Neuron (in vitro differentiated cells): ENCODE measurements around the gene NOC4L.

Source experiments
- H2AFZ ChIP-seq: one replicate; pipeline ENCODE4 v1.6.1; 2013; ENCODE audit warnings: low read depth, mild to moderate bottlenecking, inconsistent platforms, low read length, moderate library complexity
- H3K27me3 ChIP-seq: one replicate; pipeline ENCODE4 v1.6.1; 2013; ENCODE audit warnings: low read length; ENCODE audit not compliant: insufficient read depth
- H3K36me3 ChIP-seq: one replicate; pipeline ENCODE4 v1.6.1; 2013; ENCODE audit warnings: low read length; ENCODE audit not compliant: insufficient read depth
- H3K4me1 ChIP-seq: one replicate; pipeline ENCODE4 v1.6.1; 2013; ENCODE audit warnings: low read length; ENCODE audit not compliant: insufficient read depth
- H3K4me3 ChIP-seq: 2 replicates; pipeline ENCODE4 v1.5.1; 2013; ENCODE audit warnings: mild to moderate bottlenecking, low read length, moderate library complexity
- H3K9me3 ChIP-seq: one replicate; pipeline ENCODE4 v1.6.1; 2013; ENCODE audit warnings: low read length

The NOC4L gene

DNA sequence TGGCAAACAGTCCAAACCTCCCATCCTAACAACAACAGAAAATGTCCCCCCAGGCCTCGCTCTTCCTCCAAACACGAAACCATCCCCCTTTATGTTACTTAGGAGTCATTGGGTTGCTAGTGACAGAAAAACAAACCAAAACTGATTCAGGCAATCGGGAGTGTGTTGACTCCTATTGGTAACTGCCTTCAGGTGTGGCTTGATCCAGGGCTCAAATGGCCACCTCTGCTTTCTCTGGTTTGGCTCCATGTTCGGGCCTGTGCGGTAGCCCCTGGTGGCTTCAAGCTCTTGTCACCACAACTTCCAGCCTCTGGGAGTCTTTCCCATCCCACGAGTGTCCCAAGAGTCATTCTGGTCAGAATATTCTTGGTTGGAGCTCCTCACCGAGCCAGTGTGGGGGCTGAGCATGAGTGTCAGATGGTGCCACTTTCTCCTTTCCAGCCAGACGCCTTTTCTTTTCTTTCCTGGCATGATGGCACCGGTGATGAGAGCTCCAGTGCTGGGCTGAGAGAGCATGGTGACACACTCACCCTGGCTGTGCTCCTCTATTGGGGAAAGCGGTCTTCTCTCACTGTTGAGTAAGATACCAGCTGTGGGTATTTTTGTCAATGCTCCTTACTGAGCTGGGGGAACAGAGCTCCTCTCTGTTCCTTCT is 38.6 kb downstream of the NOC4L start:
- H3K27me3 ChIP-seq = peaks cover 47% of the 10 kb centered on the region
- no peak overlapping the region for H2AFZ ChIP-seq
- no peaks in the 10 kb centered on the region for H3K36me3 ChIP-seq
- H3K4me3 ChIP-seq = no peak overlapping the region
- no peaks in the 10 kb centered on the region for H3K4me1 ChIP-seq
- H3K9me3 ChIP-seq = no peaks in the 10 kb centered on the region

DNA sequence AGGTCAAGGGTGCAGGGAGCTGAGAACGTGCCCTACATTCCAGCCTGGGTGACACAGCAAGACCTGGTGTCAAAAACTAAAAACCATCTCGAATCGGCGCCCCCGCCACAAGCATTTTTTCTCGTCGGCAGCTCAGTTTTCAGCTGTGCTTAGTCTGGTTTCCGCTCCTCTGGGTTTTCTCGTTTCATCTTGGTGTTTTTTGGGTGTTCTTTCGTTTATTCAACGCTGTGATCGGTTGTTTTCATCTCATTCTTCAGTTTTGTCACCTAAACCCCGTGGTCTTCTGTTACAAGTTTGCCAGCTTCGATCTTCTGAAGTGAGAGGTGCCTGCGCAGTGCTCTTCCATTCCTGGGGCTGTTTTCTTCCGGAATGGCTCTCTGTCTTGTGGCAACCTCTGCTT is 41.4 kb downstream of the NOC4L start:
- Histone ChIP-seq H3K4me1 (peaks cover 7% of the 10 kb centered on the region), H3K9me3 (no peaks in the 10 kb centered on the region), H2AFZ (no peak overlapping the region), H3K36me3 (no peaks in the 10 kb centered on the region), H3K4me3 (no peak overlapping the region), H3K27me3 (peaks cover 55% of the 10 kb centered on the region)

DNA sequence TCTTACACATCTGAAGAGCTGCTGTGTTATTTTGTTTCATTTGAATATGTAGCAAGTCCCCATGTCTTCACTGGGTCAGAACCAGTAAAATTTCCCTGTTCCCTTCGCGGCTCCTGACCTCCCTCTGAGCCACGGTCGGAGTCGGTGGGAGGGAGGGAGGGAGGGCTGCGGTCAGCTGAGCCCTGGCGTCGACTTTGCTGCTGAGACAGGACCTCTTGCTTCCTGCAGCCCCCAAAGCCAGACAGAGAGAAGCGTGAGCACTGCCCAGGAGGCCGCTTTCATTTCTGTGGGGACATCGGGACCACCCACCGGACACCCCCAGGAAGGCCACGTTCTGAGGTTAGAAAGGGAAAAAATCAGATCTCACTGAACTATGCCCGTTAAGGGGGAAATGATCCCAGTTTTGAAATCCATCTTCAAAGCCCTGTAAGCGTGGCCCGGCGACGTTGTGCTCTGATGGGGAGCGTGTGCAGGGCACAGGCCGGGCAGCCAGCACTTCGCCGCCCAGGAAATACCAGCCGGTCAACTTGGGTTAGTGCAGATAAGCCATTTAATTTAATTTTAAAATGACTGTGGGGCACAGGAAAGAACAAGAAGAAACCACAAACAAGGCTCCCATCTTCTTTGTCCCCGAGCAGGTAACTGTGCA is 42.1 kb downstream of the NOC4L start:
- no peaks in the 10 kb centered on the region for H3K36me3 ChIP-seq
- no peak overlapping the region for H3K4me3 ChIP-seq
- peaks cover 7% of the 10 kb centered on the region for H3K4me1 ChIP-seq
- no peak overlapping the region for H2AFZ ChIP-seq
- H3K27me3 ChIP-seq = peaks cover 58% of the 10 kb centered on the region
- no peaks in the 10 kb centered on the region for H3K9me3 ChIP-seq

DNA sequence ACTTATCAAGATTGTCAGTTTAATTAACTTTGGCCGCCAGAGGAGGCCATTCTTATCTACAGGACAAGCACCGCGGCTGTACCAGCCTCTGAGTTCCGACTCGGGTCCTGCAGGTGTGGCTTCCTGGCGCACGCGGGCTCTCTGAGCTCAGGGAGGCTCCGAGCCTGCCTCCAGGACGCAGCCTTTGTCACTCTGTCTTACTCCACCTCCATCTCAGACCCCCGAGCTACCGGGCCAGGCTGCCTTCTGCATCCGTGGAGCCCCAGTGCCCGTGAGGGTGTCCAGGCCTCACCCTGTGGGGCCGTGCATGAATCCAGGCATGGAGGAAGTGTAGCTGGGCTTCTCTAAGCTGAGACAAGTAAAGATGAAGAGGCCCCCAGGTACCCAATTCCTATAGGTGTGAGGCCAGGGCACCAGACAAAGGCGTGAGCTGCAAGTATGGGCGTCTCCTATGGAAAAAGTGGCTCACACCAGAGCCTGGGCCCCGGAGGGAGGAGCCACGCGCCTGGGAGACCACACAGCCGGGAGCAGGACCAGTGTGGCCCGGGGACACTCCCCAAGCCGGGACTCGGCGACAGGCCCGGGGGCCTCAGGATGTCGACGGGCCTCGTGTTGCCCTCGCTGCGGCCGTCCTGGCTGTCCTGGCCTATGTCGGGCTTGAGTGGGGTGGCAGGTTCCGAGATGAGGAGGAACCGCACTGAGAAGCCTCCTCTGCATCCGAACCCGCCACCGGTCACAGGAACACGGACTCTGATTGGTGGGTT is 42.8 kb downstream of the NOC4L start:
- Histone ChIP-seq H3K27me3 (peaks cover 64% of the 10 kb centered on the region), H3K9me3 (no peaks in the 10 kb centered on the region), H2AFZ (no peak overlapping the region), H3K4me1 (peaks cover 7% of the 10 kb centered on the region), H3K4me3 (no peak overlapping the region), H3K36me3 (no peaks in the 10 kb centered on the region)

DNA sequence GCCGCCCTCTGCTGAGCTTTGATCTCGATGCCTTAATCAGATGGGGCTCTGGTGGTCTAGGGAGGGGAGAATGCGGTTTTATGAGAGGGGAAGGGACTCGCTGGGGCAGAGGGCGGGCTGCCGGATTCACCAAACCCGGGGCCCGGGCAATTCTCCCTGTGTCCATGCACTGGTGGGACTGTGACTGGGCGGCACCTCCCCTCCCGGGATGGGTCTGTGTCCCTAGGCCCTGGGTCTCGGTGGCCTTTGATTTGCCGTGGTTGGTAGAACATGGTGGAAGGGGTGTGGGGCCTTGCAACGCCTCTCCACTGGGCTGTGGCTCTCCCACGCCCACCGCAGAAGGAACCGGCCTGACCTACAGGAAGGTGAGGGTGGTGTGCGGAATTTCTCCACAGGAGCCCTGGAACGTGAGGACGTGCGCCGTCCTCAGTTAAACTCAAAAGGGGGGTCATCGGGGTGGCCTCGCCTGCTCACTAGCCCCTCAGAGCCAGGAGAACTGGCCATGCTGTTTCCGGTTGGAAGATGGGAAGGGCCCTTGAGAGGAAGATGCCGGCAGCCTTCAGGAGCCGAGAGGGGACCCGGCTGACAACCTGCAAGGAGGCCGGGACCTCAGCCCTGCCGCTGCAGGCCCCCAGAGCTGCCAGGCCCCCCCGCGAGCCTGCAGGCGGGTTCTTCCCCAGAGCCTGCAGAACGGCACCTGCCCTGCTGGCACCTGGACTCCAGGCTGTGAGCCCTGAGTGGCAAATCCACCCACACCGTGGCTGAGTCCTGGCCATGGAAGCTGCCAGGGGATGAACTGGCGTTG is 43.6 kb downstream of the NOC4L start:
- H2AFZ ChIP-seq = no peak overlapping the region
- peaks cover 70% of the 10 kb centered on the region for H3K27me3 ChIP-seq
- H3K36me3 ChIP-seq = no peaks in the 10 kb centered on the region
- H3K4me3 ChIP-seq = no peak overlapping the region
- H3K9me3 ChIP-seq = no peaks in the 10 kb centered on the region
- H3K4me1 ChIP-seq = peaks cover 7% of the 10 kb centered on the region

DNA sequence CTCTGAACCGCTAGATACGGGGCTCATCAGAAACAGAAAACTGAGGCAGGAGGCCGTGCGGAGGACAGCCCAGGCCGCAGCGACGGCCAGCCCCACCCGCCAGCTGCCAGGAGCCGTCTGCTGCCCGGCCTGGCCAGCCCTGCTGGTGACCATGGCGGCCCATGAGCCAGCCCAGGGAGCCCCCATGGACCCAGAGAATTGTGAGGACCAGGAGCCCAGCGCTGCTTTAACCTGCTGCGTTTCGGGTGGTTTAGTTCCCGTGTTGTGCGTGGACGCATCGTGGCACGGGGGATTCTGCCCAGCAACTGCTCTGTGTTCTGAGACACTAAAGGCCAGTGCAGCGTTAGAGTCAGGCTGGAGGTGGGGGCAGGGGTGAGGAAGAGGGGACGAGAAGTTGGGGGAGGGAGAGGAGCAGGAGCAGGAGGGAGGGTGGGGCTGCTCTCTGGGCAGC is 44.2 kb downstream of the NOC4L start:
- no peak overlapping the region for H2AFZ ChIP-seq
- no peak overlapping the region for H3K4me3 ChIP-seq
- peaks cover 7% of the 10 kb centered on the region for H3K4me1 ChIP-seq
- peaks cover 74% of the 10 kb centered on the region for H3K27me3 ChIP-seq
- H3K36me3 ChIP-seq = no peaks in the 10 kb centered on the region
- peaks cover 2% of the 10 kb centered on the region for H3K9me3 ChIP-seq

DNA sequence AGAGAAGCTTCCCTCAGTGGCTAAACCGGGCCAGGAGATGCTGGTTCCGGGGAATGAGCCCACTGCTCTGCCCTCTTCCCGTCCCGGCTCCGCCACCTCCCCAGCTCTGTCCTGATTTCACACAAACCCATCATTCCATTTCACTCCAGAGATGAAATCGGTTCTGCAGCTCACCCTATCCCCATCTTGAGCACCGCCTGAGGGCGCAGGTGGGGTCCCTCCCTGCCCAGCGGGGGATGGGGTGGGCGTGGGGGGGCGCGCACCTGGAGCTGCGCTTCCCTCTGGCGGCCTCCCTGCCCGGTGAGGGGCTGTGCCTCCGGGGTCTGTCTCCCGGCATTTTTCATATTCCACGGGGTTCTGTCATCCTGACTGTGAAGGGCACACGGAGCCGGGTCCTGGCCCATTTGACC is 44.7 kb downstream of the NOC4L start:
- Histone ChIP-seq H3K4me1 (peaks cover 7% of the 10 kb centered on the region), H3K27me3 (peaks cover 75% of the 10 kb centered on the region)

DNA sequence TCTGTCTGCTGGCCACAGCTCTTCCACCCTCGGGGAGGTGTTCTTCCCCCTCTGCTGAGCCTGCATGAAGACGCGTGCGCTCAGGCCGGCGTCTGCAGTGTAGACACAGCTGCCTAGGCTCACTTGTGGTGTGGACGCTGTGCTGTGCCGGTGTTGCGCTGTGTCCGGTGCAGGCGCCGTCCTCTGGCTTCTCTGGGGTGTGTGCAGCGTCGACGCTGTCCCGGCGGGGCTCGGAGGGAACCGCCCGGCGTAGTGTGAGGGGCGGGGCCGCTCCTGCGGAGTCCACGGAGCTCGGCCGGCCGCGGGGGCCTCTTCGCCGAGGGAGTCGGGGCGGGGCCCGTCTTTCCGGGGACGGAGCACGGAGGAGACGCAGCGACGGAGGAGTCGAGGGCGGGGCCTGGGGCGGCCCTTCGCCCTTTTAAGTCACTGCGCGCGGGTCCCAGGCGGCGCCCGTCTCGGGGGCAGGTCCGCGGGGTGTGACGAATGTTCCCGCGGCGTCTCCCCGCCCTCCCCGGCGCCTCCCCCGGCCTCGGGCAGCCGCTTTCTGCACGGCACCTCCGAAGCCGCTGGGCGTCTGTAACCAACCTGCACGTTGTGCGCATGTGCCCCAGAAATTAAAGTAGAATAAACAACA is 45.2 kb downstream of the NOC4L start:
- Histone ChIP-seq H3K4me1 (peaks cover 7% of the 10 kb centered on the region), H3K27me3 (peaks cover 70% of the 10 kb centered on the region), H3K4me3 (peak overlapping the region; percentile 48), H3K36me3 (no peaks in the 10 kb centered on the region), H2AFZ (peak overlapping the region; percentile 72), H3K9me3 (peaks cover 8% of the 10 kb centered on the region)

More for the DNA sequence above, 44.7 kb downstream of the NOC4L start:
- peak overlapping the region; percentile 48 for H3K4me3 ChIP-seq
- H3K9me3 ChIP-seq = peaks cover 6% of the 10 kb centered on the region
- no peaks in the 10 kb centered on the region for H3K36me3 ChIP-seq
- no peak overlapping the region for H2AFZ ChIP-seq

DNA sequence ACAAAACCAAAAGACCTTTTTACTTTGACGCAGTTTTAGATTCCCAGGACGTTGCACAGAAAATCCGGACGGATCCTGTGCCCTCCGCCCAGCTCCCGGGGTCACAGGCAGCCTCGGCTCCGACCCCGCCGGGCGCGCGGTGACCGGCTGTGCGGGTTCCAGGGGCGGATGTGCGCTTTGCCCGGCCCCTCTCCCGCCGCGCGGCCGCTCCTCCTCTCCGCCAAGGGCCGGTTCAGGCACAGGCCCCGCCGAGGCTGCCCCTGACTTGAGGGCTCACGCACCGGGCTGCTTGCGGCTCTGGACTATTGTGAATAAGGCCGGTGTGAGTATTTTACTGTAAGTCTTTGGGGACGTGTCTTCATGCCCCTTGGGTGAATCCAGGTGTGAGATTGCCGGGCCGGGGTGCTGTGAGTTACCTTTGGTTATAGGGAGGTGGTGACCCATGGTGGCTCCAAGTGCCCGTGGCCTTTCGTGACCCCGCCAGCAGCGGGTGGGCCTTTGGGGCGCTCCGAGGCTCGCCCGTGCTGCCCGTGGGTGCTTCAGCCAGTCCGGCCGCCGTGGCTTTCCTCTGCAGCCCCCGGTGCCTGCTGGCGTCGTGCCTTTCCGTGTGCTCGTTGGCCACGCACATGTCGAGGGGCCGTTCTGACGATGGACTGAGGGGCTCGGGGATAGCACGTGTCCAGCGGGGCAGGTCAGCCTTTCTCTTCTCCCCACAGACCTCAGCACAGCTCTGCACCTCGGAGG is 45.9 kb downstream of the NOC4L start:
- Histone ChIP-seq H3K36me3 (no peaks in the 10 kb centered on the region), H2AFZ (peak overlapping the region; percentile 72), H3K4me3 (peak overlapping the region; percentile 48), H3K27me3 (peaks cover 66% of the 10 kb centered on the region), H3K4me1 (peaks cover 7% of the 10 kb centered on the region), H3K9me3 (peaks cover 8% of the 10 kb centered on the region)

DNA sequence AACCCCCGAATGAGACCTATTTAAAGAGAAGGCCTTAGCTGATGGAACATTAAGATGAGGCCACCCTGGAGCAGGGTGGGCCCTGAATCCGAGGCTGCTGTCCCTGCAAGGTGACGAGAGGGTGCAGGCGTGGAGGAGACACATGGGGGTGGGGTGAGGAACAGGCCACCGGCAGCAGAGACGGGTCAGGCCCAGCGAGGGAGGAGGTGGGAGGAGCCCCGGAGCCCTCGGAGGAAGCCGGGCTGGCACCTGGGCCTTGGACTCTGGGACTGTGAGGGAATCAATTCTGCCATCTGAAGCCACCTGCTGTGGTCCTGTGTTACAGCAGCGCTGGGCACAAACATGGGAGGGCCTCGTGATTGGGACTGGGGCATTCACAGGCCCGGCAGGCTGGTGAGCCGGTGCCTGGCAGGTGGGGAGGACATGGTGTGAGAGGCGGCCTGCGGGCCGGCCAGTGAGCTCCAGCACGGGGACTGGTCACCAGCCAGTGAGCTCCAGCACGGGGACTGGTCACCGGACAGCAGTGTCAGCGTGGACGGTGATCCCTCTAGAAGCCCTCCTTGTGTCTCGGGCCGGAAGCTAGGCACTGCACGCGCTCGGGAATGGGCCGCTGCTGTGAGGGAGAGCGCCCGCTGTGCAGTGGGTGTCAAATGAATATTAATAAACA is 46.7 kb downstream of the NOC4L start:
- Histone ChIP-seq H3K4me3 (no peak overlapping the region), H3K36me3 (no peaks in the 10 kb centered on the region), H3K9me3 (peaks cover 8% of the 10 kb centered on the region), H3K4me1 (peaks cover 7% of the 10 kb centered on the region), H3K27me3 (peaks cover 64% of the 10 kb centered on the region), H2AFZ (no peak overlapping the region)

DNA sequence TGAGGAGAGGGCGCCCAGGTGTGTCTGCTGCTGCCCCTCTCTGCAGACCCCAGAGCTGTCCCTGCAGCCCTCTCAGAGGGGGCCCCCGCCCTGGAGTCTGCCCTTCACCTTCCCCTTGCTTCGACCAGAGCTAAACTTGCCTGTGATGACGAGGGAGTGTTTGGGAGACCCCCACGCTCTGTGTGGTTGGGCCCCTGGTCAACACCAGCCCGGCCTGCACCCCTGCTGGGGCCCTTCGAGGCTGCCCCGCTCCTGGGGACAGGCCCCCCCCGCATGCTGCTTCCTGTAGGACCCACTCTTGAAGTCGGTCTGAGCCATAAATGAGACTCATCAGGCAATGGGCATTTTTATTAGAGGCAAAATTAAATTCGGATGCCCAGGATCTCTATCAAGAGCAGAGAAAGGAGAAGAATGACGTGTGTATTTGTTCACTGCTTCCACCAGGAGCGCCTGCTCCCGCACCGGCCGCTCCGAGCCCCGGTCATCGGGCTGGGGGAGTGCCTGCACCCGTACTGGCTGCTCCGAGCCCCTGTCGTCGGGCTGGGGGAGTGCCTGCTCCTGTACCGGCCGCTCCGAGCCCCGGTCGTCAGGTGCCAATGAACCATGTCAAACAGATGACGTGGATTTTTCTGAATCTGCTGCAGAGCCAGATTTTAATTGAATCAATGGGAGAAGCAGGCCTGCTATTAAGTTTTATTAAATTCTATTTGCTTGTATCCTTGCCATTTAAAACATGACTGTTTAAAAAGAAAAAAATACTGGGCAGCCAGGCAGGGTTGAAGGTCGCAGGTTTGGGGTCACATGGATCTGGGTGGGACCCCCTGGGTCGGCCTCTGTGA is 47.7 kb downstream of the NOC4L start:
- Histone ChIP-seq H3K9me3 (peaks cover 8% of the 10 kb centered on the region), H3K36me3 (no peaks in the 10 kb centered on the region), H3K4me1 (peaks cover 7% of the 10 kb centered on the region), H3K27me3 (peaks cover 63% of the 10 kb centered on the region), H2AFZ (no peak overlapping the region), H3K4me3 (no peak overlapping the region)
